Loucy (cell line): ENCODE data around the gene ATP6V0A4.

ENCODE experiments used
- H2AFZ ChIP-seq: fragments of 200-600 bp; sonication (generic); 2 replicates; pipeline ENCODE4 v1.6.0; 2016; ENCODE audit warnings: antibody characterized with exemption, mild to moderate bottlenecking, low read length, moderate library complexity
- H3F3A ChIP-seq: fragments of 200-600 bp; 2 replicates; pipeline ENCODE4 v1.6.0; 2016; ENCODE audit warnings: antibody characterized with exemption, low read depth, mild to moderate bottlenecking
- H3K27me3 ChIP-seq: fragments of 200-600 bp; sonication (generic); 2 replicates; pipeline ENCODE4 v1.6.1; 2014; ENCODE audit warnings: low read length, mild to moderate bottlenecking; ENCODE audit not compliant: insufficient read depth, poor library complexity, severe bottlenecking
- H3K36me3 ChIP-seq: fragments of 200-600 bp; sonication (generic); 2 replicates; pipeline ENCODE4 v1.6.1; 2016; ENCODE audit warnings: low read length; ENCODE audit not compliant: insufficient read depth
- H3K4me1 ChIP-seq: fragments of 200-600 bp; sonication (generic); 2 replicates; pipeline ENCODE4 v1.5.1; 2014; ENCODE audit warnings: low read length, mild to moderate bottlenecking; ENCODE audit not compliant: insufficient read depth, poor library complexity, severe bottlenecking
- H3K4me2 ChIP-seq: fragments of 200-600 bp; sonication (generic); 2 replicates; pipeline ENCODE4 v1.6.0; 2014; ENCODE audit warnings: antibody characterized with exemption, low read length, low read depth, mild to moderate bottlenecking; ENCODE audit not compliant: poor library complexity, severe bottlenecking
- H3K4me3 ChIP-seq: fragments of 200-600 bp; sonication (generic); 2 replicates; pipeline ENCODE4 v1.5.1; 2014; ENCODE audit warnings: low read length, mild to moderate bottlenecking, mixed read lengths; ENCODE audit not compliant: poor library complexity, severe bottlenecking
- H3K79me2 ChIP-seq: fragments of 200-600 bp; sonication (generic); 2 replicates; pipeline ENCODE4 v1.6.1; 2014; ENCODE audit warnings: low read length; ENCODE audit not compliant: insufficient read depth
- H3K9ac ChIP-seq: fragments of 200-600 bp; sonication (generic); 2 replicates; pipeline ENCODE4 v1.6.0; 2014; ENCODE audit warnings: mild to moderate bottlenecking, low read depth, low read length, moderate library complexity; ENCODE audit not compliant: poor library complexity, severe bottlenecking
- H3K9me2 ChIP-seq: fragments of 200-600 bp; sonication (generic); replicated peaks from 2 replicates; pipeline ENCODE4 v1.6.1; 2016; ENCODE audit warnings: low read depth, low read length, mixed read lengths
- H3K9me3 ChIP-seq: fragments of 200-600 bp; sonication (generic); 2 replicates; pipeline ENCODE4 v1.6.1; 2014; ENCODE audit warnings: mild to moderate bottlenecking, antibody characterized with exemption, low read length, low read depth; ENCODE audit not compliant: insufficient read depth
- H4K20me1 ChIP-seq: fragments of 200-600 bp; sonication (generic); 2 replicates; pipeline ENCODE4 v1.6.0; 2014; ENCODE audit warnings: antibody characterized with exemption, low read length, mild to moderate bottlenecking; ENCODE audit not compliant: insufficient read depth, poor library complexity, severe bottlenecking
- CTCF ChIP-seq: fragments of 200-600 bp; sonication (generic); conservative IDR thresholded peaks from 2 replicates; pipeline ENCODE4 v1.5.1; 2014; ENCODE audit warnings: mild to moderate bottlenecking, antibody characterized with exemption, low read length
- EZH2phosphoT487 ChIP-seq: fragments of 200-600 bp; IDR thresholded peaks from 2 replicates; pipeline ENCODE4 v1.6.1; 2018; ENCODE audit warnings: antibody characterized with exemption, mild to moderate bottlenecking, moderate library complexity, borderline replicate concordance

Gene ATP6V0A4

GRCh38 chr7:138739859-138740258 is 58.1 kb downstream of the ATP6V0A4 start:
- Histone ChIP-seq H3K4me3 (no peak overlapping the region), H4K20me1 (no peaks in the 10 kb centered on the region), H3K9ac (no peak overlapping the region), H3K9me3 (no peaks in the 10 kb centered on the region), H3K4me2 (no peak overlapping the region), H3F3A (no peaks in the 10 kb centered on the region), H3K36me3 (no peaks in the 10 kb centered on the region), H3K9me2 (no peaks in the 10 kb centered on the region), H3K79me2 (no peaks in the 10 kb centered on the region), H3K27me3 (no peaks in the 10 kb centered on the region), H3K4me1 (peaks cover under 1% of the 10 kb centered on the region), H2AFZ (no peak overlapping the region)
- TF ChIP-seq EZH2phosphoT487 (no peak), CTCF (no peak)

GRCh38 chr7:138738551-138739335 is 59.3 kb downstream of the ATP6V0A4 start:
- Histone ChIP-seq H3K9me3 (no peaks in the 10 kb centered on the region), H3K36me3 (no peaks in the 10 kb centered on the region), H2AFZ (peak overlapping the region; percentile 54), H3F3A (no peaks in the 10 kb centered on the region), H3K27me3 (no peaks in the 10 kb centered on the region), H3K79me2 (no peaks in the 10 kb centered on the region), H4K20me1 (no peaks in the 10 kb centered on the region), H3K9ac (peak overlapping the region; percentile 54), H3K4me3 (no peak overlapping the region), H3K9me2 (no peaks in the 10 kb centered on the region), H3K4me1 (no peaks in the 10 kb centered on the region), H3K4me2 (no peak overlapping the region)
- TF ChIP-seq EZH2phosphoT487 (no peak), CTCF (peak; percentile 99)

GRCh38 chr7:138738114-138738513 is 59.9 kb downstream of the ATP6V0A4 start:
- Histone ChIP-seq H3K27me3 (no peaks in the 10 kb centered on the region), H2AFZ (peak overlapping the region; percentile 13; the same call in 1 of the 2 replicates), H3K9me2 (no peaks in the 10 kb centered on the region), H3K4me2 (no peak overlapping the region), H3K9ac (peak overlapping the region; percentile 7), H3K4me3 (no peak overlapping the region), H3K4me1 (no peaks in the 10 kb centered on the region), H4K20me1 (no peaks in the 10 kb centered on the region), H3F3A (no peaks in the 10 kb centered on the region), H3K36me3 (no peaks in the 10 kb centered on the region), H3K9me3 (no peaks in the 10 kb centered on the region), H3K79me2 (no peaks in the 10 kb centered on the region)
- TF ChIP-seq CTCF (no peak), EZH2phosphoT487 (no peak)
